GM19099 (cell line): ENCODE results near the gene KMO.

Source experiments
- POLR2A ChIP-seq: IDR thresholded peaks from 3 replicates; pipeline ENCODE4 v1.6.1; 2011; ENCODE audit warnings: low read depth; ENCODE audit not compliant: insufficient read length; ENCODE audit errors: extremely low read depth

Gene KMO

DNA sequence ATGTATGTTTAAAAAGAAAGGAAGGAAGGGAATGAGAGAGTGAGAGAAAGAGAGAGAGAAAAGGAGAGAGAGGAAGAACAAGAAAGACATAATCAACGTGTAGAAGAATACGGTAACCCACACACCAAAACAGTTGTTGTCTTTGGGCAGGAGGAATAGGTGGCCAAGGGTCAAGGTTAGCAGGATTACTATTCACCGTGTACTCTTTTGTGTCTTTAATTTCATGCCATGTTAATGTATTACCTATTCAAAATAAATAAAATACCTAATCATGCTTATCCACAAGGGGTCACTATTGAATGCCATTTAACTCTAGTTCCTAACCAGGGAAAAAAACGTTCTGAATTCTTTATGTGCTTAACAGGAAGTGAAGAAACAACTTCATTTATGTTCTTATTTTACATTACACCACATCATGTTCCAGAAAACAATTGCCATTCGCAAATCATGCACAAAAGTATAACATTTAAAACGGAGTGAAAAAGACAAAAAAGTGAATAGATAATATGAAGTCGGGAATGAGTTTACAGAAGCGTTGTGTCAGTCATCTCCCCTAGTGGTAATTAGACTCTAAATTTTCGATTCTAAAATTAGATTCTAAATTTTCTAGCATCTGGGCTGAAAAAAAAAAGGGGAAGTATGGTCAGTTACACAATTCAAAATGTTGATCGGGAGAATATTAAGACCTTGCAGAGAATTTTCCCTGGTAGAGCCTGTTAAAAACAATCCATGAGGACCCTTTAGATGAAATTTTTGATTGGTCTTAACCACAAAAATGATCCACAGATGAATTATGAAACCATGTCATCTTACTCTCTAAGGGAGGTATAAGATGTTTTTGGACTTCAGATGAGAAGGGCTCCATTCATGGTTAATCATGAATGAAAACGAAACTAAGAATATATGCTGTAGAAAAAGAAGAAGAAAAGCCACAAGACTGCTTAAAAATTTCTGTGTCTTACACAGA is 700 bp upstream of the KMO start:
- TF ChIP-seq POLR2A = no peak

DNA sequence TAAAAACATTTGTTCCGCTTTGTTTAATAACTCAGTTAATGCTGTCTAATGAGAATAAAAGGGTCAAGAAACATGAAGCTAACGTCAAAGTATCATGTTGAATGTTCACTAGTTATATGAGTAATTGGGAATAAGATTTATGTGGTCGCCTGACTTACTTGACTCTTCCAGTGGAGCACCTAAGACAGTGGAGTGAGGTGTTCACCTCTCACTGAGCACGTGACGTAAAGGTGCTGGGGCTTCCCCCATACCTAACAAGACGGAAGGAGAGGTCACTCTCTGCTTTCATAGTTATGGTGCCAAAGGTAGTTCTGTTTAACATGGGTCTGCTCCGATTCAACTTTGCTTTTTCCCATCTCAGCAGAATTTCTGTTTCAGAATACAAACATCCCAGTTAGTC is 686 bp downstream of the KMO start:
- peak; percentile 60 for TF ChIP-seq POLR2A

DNA sequence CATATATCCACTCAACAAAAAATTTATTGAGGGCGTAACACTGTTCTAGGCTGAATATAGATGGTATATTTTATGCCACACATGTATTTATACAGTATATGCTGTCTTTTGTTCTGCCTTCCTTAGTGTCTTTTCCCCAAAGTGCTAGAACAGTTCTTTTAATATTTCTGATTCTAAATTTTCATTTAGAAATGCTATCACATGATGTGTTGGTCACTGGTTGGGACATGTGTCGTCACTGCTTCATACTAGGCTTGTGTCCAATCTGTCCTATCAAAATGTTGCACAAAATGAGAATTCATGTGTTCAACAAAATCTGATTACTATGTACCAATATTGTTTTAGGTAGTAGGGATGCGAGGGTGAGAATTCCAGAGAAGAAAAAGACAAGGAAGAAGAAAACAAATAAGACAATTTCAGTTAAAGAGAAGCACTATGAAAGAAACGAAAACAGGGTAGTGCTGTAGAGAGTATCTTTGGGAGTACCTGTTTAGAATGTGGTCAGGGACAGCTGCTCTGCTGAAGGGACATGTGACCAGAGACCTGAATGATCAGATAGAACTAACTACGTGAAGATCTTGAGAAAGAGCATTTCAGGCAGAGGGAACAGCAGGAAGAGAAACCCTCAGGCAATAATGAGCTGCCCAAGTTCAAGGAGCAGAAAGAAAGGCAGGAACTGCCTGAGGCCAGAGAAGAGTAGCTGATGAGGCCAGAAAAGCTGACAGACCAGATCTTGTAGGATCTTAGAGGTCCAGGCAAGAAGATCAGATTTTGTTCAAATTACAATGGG is 1.3 kb downstream of the KMO start:
- no peak for TF ChIP-seq POLR2A

DNA sequence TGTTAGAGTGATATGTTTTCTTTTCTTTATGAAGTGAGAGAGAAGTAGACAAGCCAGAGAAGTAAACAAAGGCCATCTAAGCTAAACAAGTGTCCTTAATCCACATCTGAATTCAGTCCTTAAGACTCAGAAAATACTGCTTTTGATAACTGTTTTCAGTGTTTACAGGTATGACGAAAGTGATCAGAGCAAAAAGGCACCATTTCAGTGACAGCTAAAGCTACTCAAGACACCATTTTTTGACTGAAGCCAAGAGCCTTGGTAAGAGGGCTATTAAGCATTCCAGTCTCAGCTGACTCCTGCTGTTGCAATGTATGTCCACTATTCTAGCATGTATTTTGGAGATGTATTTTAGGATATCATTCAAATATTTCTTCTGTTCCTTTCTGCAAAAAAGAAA is 4.1 kb downstream of the KMO start:
- no peak for TF ChIP-seq POLR2A

DNA sequence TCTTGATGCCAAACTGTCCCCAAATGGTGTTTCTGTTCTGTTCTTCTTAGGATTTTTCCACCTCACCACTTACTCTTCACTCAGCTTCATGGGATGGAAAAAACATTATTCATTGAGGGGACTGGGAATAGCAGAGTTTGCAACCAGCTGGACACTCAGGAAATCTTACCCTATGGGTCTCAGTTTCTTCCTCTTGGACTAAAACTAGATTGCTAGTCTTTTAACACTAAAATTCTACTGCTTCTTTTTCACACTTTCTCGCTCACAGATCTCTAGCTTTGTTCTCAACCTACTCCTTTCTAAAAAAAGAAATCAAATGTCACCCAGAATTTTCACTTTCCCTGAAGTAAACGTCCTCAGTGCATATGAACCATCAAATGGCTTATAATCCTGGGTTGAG is 4.8 kb downstream of the KMO start:
- TF ChIP-seq POLR2A = no peak

DNA sequence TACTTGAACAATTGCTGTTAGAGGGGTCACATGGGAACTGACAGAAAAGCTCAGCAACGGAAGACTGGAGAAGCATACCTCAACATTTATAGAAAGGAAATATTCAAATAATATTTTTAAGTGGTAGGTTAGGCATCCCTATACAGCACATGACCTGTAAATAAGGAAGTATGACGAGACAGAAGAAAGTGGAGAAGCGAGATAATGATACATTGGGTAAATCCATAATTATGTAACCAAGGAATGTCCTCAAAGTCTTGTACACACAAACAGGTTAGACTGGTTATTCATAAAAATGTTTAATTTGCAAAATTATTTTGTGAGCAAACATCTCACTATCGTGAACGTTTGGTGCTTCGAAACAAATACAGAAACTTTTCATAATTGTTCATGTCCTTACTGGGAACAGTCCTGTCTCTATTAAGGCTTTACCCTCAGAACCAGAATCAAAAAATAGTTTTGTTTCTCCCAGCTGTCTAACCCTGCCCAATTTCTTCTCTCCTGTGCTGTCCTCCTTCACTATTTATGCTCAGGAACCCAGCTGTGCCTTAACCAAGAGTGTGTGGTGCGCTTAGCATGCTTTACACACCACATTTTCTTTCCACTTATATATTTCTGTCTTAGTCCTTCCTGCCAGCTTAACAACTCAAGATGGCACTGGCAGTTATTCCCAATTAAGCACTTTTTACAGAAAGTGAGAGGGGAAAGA is 10.2 kb downstream of the KMO start:
- TF ChIP-seq POLR2A = no peak

DNA sequence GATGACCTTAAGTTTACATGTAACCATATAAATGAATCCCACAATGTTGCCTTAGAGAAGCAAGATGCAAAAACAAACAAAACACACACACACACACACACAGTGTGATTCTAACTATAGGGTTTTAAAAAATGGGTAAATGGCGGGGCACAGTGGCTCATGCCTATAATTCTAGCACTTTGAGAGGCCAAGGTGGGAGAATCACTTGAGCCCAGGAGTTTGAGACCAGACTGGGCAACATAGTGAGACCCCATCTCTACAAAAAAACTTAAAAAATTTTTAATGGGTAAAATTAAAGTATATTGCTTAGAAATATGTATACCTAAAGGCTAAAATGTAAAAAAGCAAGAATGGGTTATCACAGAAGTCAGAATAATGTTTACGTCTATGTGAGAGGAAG is 15.8 kb downstream of the KMO start:
- TF ChIP-seq POLR2A = no peak

DNA sequence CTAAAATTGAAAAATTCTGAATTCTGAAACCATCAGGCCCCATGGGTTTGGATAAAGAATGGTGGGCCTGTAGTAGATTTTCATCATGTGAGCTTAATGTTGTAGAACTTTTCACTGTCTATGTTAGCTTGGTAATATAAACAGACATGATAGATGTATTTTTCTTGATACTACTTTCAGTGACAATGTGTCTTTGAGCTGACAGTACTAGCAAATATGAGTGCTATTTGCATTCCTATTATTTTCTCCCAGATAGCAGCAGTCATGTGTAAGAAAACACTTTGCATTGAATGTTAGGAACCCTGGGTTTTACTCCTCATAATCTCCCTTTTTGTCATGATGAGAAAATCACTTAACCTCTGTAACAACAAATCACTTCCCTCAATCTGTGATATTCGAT is 18.1 kb downstream of the KMO start:
- no peak for TF ChIP-seq POLR2A

DNA sequence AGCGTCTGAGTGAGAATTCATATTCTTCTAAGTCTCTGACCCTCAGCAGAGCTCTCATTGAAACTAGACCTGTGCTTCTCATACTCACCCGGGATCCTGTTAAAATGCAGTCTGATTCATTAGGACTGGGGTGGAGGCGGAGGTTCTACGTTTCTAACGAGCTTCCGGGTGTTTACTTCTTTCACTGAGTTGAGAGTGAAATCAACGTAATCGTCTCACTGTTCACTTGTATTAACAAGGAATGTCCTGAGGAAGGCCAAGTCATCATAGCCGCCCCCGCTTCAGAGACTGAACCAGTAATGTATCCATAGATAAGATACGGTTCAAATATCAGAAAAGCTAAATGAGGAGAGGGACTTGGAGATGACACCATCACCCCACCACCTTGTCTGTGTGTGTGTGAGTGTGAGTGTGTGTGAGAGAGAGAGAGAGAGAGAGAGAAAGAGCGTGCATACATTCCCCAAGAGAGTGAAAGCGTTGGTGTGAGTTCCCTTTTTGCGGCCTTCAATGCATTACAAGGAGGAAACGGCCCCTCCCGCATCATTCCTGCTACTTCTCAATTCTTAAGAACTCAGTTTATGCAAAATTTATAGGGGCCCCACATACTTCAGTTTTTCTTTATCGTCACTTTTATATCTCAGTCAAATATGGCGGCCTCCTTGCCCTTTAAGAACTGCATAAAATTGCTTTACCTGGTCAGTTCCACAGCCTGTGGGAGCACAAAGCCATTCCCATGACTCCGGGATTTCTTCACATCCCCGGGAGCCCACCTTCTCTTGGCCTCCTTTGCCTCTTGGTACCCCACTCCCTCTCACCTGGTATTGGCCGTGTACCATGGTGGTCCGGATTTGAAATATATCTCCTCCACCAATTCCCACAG is 19.8 kb downstream of the KMO start:
- TF ChIP-seq POLR2A = no peak

DNA sequence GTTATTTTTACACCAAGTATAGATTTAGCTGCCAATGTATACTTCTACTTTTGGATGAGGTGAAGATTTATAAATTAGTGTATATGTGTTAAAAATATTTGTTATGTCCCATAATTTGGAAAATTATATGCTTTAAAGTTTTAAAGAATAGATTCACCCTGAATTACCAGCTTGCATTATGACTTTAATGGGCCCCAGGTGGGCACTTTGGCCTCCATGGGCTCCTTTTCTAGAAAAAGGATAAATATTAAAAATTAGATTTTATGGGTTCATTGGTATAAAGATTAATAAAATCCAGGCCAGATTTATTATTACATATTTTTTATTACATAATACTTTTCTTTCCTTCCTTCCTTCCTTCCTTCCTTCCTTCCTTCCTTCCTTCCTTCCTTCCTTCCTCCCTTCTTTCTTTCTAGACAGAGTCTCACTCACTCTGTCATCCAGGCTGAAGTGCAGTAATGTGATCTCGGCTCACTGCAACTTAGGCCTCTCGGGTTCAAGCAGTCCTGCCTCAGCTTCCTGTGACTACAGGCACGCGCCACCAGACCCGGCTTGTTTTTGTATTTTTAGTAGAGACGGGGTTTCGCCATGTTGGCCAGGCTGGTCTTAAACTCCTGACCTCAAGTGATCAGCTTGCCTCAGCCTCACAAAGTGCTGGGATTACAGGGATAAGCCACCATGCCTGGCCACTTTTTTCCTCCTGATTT is 21.9 kb downstream of the KMO start:
- no peak for TF ChIP-seq POLR2A

DNA sequence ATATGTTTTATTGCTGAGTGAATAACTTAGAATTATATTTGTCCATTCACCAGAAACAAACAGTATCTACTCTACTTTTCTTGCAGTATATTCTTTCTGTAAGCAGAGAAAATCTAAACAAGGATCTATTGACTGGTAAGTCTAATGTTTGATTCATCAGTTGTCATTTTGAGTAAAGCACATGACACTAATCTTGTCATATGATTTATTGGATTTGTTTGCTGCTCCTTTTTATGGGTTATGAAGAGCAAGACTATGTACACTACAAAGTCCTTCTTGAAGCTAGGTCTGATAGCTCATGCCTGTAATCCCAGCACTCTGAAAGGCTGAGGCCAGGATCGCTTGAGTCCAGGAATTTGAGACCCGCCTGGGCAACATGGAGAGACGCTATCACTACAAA is 23.3 kb downstream of the KMO start:
- no peak for TF ChIP-seq POLR2A

DNA sequence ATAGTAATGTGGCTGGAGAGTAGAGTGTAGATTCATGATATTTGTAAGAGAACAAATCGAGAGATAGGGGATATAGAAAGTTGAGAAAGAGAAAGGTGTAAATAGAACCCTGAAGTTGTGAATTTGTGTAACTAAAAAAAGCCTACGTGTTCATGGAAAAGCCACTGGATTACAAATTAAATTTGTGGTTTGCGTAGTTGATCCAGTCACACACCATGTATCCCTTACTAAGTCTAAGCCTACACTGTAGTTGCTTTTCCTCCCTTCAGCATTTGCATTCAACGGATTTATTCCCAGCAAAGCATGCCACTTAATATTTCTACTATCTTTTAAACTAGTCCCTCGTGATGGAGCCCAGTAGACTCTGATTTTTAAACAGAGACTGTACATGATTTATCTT is 24.9 kb downstream of the KMO start:
- no peak for TF ChIP-seq POLR2A

DNA sequence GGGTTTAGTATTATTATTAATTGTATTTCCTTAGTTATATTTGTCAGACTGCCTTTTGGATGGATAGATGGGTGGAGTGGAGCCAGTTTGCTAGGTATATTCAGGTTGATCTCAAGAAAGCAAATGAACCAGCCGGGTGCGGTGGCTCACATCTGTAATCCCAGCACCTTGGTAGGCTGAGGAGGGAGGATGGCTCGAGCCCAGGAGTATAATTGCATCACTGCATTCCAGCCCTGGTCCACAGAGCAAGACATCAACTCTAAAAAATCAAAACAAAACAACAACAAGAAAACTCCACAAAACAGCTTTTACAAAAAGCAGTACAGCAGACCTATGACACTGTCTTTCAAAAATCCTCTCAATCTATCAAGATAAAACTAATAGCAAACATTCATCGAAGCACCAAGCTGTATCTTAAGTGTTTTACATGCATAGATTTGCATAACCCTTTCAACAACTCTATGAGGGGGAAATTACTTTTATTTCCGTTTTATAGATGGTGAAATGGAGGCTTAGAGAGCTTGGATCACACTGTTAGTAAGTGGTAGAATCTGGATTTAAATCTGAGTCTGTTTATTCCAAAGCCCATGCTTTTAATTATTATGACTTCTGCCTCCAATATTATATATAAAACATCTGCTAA is 25.5 kb downstream of the KMO start:
- TF ChIP-seq POLR2A = no peak
